Sigmoid colon (tissue), 7 donors: ENCODE results near the gene RARA. TPM values are rescaled to one million over a fixed set of nuclear protein-coding genes. Genes with fewer than 3 reads are reported as not detected.
A peak's percentile ranks its signal among the peaks of the same experiment; 100 is the strongest.

Source experiments
- DNase-seq: peaks from one replicate; pipeline ENCODE4 v3.0.0-alpha.2; 2019
- H3K27ac ChIP-seq, 4 donors: fragments of 200-600 bp; sonication (generic); one replicate each; pipeline ENCODE4 v1.5.1; 2016 to 2019; ENCODE audit warnings: mild to moderate bottlenecking in 1 of 4
- H3K27me3 ChIP-seq, 3 donors: fragments of 200-600 bp; sonication (generic); one replicate each; pipeline ENCODE4 v1.5.1; 2019; ENCODE audit warnings: mild to moderate bottlenecking in 1 of 3
- H3K36me3 ChIP-seq, 4 donors: fragments of 200-600 bp; sonication (generic); one replicate each; pipeline ENCODE4 v1.5.1; 2016 to 2019
- H3K4me1 ChIP-seq, 4 donors: fragments of 200-600 bp; sonication (generic); one replicate each; pipeline ENCODE4 v1.5.1; 2017 to 2019
- H3K4me3 ChIP-seq, 4 donors: fragments of 200-600 bp; sonication (generic); one replicate each; pipeline ENCODE4 v1.5.1; 2017 to 2019; ENCODE audit warnings: mild to moderate bottlenecking in 2 of 4, moderate library complexity in 1 of 4
- H3K9me3 ChIP-seq, 4 donors: fragments of 200-600 bp in 3 of 4; sonication (generic) in 3 of 4; one replicate each; pipeline versions ENCODE4 v1.5.1 to v1.6.1; 2013 to 2019
- EP300 ChIP-seq, 4 donors: sonication (generic); formaldehyde crosslinking; IDR thresholded peaks; one replicate each; pipeline ENCODE4 v1.6.1; 2017; ENCODE audit warnings: antibody characterized with exemption in 4 of 4
- POLR2A ChIP-seq, 2 donors: fragments of 450-650 bp; IDR thresholded peaks; one replicate each; pipeline ENCODE4 v1.6.1; 2016; ENCODE audit warnings: antibody characterized with exemption in 2 of 2, mild to moderate bottlenecking in 2 of 2, moderate library complexity in 2 of 2
- POLR2AphosphoS5 ChIP-seq, 4 donors: sonication (generic); formaldehyde crosslinking; IDR thresholded peaks; one replicate each; pipeline ENCODE4 v1.6.1; 2017; ENCODE audit warnings: antibody characterized with exemption in 4 of 4
- WGBS, 2 donors: extraction: QIAGEN DNeasy Blood & Tissue Kit; methylation state at CpG; one replicate each; pipeline ENCODE4 v1.1.7; 2013; 5-methylcytosine and 5-hydroxymethylcytosine counted together
- intact Hi-C: fragments of 100-400 bp; cut with DNase I; formaldehyde crosslinking; loops from one replicate; pipeline ENCODE4 v1.15.1; 2023
- polyA plus RNA-seq, 3 donors: library from polyadenylated mRNA; stranded (reverse); fragments of 200-250 nt; gene quantifications; one replicate each; pipeline ENCODE4 v1.2.3, GENCODE V29; 2013
- total RNA-seq, 4 donors: library from RNA; depleted of rRNA; stranded (reverse); fragments of >200 nt; gene quantifications; one replicate each; pipeline ENCODE4 v1.1.0, GENCODE V29; 2016
- TF ChIP-seq, protein P1 (sequence below), 4 experiments: fragments of 450-650 bp in 3 of 4; fragments of 200-600 bp in 1 of 4; IDR thresholded peaks; one replicate each; pipeline ENCODE4 v1.5.1; 2016 to 2019; ENCODE audit warnings: antibody characterized with exemption in 4 of 4, mild to moderate bottlenecking in 3 of 4, moderate library complexity in 2 of 4
- donor health status: healthy with polysubstance abuse.
- donor health status: Bipolar disorder and iron deficiency.
- donor health status: healthy.

The RARA gene
- total and polyA plus RNA-seq, 7 donors, result 15.8 to 29.6 (median 26.4) TPM

DNA sequence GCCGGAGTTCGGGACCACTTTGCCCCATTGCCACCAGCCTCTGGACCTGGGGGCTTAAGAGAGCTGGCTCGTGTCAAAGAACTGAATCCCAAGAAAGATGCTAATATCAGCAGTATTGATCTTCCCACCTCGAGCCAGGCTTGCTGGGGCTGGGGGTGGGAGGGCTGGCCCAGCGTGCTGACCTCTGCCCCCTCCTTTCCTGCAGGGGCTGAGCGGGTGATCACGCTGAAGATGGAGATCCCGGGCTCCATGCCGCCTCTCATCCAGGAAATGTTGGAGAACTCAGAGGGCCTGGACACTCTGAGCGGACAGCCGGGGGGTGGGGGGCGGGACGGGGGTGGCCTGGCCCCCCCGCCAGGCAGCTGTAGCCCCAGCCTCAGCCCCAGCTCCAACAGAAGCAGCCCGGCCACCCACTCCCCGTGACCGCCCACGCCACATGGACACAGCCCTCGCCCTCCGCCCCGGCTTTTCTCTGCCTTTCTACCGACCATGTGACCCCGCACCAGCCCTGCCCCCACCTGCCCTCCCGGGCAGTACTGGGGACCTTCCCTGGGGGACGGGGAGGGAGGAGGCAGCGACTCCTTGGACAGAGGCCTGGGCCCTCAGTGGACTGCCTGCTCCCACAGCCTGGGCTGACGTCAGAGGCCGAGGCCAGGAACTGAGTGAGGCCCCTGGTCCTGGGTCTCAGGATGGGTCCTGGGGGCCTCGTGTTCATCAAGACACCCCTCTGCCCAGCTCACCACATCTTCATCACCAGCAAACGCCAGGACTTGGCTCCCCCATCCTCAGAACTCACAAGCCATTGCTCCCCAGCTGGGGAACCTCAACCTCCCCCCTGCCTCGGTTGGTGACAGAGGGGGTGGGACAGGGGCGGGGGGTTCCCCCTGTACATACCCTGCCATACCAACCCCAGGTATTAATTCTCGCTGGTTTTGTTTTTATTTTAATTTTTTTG lies 47.1 kb downstream of the RARA start:
- peaks cover 0 to 56% (median 45%) of the 10 kb centered on the region in 4 donors for H3K4me1 ChIP-seq
- no peaks in the 10 kb centered on the region for H3K9me3 ChIP-seq
- no peaks in the 10 kb centered on the region for H3K27me3 ChIP-seq
- peak; percentile 87 for DNase-seq
- H3K36me3 ChIP-seq, result peaks cover 8 to 46% (median 24%) of the 10 kb centered on the region in 4 donors
- peak overlapping the region; percentile 44 to 64 (median 52) for H3K27ac ChIP-seq
- H3K4me3 ChIP-seq, result no peak overlapping the region
- WGBS, 2 donors, result 80 to 85% methylated on average over 33 of the region's 33 CpGs
- TF ChIP-seq EP300 (IDR thresholded peaks at IDR 0.05) (no peak), POLR2AphosphoS5 (IDR thresholded peaks at IDR 0.05) (peak in 1 of 4 donors; percentile 27)
- intact Hi-C loops, result loop anchor here (1.0 kb wide), 1 partner anchor 53 kb away; no protein-coding TSS in a partner anchor

DNA sequence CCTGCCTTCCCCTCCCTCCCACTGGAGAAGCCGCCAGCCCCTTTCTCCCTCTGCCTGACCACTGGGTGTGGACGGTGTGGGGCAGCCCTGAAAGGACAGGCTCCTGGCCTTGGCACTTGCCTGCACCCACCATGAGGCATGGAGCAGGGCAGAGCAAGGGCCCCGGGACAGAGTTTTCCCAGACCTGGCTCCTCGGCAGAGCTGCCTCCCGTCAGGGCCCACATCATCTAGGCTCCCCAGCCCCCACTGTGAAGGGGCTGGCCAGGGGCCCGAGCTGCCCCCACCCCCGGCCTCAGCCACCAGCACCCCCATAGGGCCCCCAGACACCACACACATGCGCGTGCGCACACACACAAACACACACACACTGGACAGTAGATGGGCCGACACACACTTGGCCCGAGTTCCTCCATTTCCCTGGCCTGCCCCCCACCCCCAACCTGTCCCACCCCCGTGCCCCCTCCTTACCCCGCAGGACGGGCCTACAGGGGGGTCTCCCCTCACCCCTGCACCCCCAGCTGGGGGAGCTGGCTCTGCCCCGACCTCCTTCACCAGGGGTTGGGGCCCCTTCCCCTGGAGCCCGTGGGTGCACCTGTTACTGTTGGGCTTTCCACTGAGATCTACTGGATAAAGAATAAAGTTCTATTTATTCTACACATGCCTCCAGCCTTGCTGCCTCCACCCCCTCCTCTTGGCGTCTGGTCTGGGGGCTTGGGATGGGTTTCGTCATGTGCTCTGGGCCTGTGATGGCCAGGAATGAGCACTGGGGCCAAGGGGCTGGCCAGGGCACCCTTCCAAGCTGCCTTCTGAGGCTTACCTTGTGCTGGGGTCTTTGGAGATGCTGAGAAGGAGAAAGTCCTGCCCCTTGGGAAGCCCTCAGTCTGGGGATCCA lies 48.3 kb downstream of the RARA start:
- no peaks in the 10 kb centered on the region for H3K9me3 ChIP-seq
- peak; percentile 65 for DNase-seq
- intact Hi-C loops, result no loop called here
- H3K4me3 ChIP-seq, result no peak overlapping the region
- H3K27ac ChIP-seq, result peak overlapping the region; percentile 44 to 64 (median 52)
- peaks cover 0 to 47% (median 37%) of the 10 kb centered on the region in 4 donors for H3K4me1 ChIP-seq
- H3K36me3 ChIP-seq, result peaks cover 5 to 36% (median 15%) of the 10 kb centered on the region in 4 donors
- no peaks in the 10 kb centered on the region for H3K27me3 ChIP-seq
- TF ChIP-seq EP300 (IDR thresholded peaks at IDR 0.05) (no peak), POLR2AphosphoS5 (IDR thresholded peaks at IDR 0.05) (peak in 1 of 4 donors; percentile 4)
- WGBS, 2 donors, result 68 to 77% methylated on average over 19 of the region's 19 CpGs

DNA sequence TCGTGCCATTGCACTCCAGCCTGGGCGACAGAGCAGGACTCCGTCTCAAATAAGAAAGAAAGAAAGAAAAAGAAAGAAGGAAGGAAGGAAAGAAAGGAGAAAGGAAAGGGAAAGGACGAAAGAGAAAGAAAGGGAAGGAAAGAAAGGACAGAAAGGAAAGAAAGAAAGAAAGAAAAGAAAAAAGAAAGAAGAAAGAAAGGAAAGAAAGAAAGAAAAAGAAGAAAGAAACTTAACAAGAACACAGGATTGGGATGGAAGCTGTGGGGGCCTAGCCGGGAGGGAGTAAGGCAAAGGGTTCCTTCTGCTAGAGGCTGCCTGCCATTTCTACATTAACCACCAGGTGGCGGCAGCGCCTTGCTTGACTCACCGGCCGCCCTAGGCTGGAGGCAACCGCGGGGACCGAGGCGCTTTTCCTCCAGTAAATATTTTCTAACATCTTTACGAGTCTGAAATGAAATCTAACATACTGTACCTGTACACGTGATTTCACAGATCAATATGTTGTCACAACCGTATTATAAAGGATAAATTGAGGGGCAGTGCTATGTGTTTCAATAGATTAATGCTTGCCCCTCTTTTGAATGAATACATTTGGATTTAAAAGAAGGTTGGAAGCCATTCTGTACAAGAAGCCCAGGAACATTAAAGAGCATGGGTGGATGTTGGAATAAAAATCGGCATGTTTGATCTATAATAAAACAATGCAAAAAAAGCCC lies 49.5 kb downstream of the RARA start:
- Histone ChIP-seq H3K27me3 (peaks cover 0 to 1% (median 0%) of the 10 kb centered on the region in 3 donors), H3K4me1 (peaks cover 0 to 55% (median 43%) of the 10 kb centered on the region in 4 donors), H3K4me3 (peak overlapping the region in 1 of 4 donors; percentile 9), H3K27ac (peak overlapping the region; percentile 11 to 64 (median 52)), H3K36me3 (peaks cover 0 to 26% (median 8%) of the 10 kb centered on the region in 4 donors), H3K9me3 (no peaks in the 10 kb centered on the region)
- intact Hi-C loops, result loop anchor here (1.0 to 2.0 kb wide), 4 partner anchors 58 to 202 kb away; partner anchors contain the start of gene TOP2A
- TF ChIP-seq POLR2AphosphoS5 (IDR thresholded peaks at IDR 0.05), result no peak
- TF ChIP-seq, protein P1, sequence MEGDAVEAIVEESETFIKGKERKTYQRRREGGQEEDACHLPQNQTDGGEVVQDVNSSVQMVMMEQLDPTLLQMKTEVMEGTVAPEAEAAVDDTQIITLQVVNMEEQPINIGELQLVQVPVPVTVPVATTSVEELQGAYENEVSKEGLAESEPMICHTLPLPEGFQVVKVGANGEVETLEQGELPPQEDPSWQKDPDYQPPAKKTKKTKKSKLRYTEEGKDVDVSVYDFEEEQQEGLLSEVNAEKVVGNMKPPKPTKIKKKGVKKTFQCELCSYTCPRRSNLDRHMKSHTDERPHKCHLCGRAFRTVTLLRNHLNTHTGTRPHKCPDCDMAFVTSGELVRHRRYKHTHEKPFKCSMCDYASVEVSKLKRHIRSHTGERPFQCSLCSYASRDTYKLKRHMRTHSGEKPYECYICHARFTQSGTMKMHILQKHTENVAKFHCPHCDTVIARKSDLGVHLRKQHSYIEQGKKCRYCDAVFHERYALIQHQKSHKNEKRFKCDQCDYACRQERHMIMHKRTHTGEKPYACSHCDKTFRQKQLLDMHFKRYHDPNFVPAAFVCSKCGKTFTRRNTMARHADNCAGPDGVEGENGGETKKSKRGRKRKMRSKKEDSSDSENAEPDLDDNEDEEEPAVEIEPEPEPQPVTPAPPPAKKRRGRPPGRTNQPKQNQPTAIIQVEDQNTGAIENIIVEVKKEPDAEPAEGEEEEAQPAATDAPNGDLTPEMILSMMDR (IDR thresholded peaks at IDR 0.05), result peak; percentile 86 to 99 (median 98)
- DNase-seq, result peak; percentile 95
- 11 to 13% methylated on average over 17 of the region's 17 CpGs for WGBS, 2 donors

DNA sequence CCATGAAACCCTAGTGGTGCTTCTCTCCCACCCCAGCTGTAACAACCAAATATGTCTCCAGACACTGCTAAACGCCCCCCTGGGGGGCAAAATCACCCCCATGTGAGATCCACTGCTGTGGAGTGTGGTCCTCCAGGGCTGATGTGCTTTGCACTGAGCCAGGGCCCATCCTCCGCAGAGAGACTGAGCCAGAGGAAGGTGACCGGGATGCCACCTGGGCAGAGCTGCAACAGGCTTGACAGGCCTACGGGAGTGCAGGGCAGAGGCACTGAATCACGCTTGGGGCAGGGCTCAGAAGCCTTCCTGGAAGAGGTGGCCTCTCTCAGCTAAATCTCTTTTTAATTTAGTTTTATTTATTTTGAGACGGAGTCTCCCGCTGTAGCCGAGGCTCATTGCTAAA lies 51.1 kb downstream of the RARA start:
- Histone ChIP-seq H3K36me3 (peaks cover 0 to 14% (median 5%) of the 10 kb centered on the region in 4 donors), H3K9me3 (no peaks in the 10 kb centered on the region), H3K27me3 (peaks cover 0 to 5% (median 0%) of the 10 kb centered on the region in 3 donors), H3K27ac (no peak overlapping the region), H3K4me3 (no peak overlapping the region), H3K4me1 (peaks cover 0 to 55% (median 40%) of the 10 kb centered on the region in 4 donors)
- intact Hi-C loops, result loop anchor here (5.0 kb wide), 1 partner anchor 37 kb away; no protein-coding TSS in a partner anchor
- 83 to 89% methylated on average over 8 of the region's 8 CpGs for WGBS, 2 donors
- DNase-seq, result no peak
- no peak for TF ChIP-seq EP300 (IDR thresholded peaks at IDR 0.05)

DNA sequence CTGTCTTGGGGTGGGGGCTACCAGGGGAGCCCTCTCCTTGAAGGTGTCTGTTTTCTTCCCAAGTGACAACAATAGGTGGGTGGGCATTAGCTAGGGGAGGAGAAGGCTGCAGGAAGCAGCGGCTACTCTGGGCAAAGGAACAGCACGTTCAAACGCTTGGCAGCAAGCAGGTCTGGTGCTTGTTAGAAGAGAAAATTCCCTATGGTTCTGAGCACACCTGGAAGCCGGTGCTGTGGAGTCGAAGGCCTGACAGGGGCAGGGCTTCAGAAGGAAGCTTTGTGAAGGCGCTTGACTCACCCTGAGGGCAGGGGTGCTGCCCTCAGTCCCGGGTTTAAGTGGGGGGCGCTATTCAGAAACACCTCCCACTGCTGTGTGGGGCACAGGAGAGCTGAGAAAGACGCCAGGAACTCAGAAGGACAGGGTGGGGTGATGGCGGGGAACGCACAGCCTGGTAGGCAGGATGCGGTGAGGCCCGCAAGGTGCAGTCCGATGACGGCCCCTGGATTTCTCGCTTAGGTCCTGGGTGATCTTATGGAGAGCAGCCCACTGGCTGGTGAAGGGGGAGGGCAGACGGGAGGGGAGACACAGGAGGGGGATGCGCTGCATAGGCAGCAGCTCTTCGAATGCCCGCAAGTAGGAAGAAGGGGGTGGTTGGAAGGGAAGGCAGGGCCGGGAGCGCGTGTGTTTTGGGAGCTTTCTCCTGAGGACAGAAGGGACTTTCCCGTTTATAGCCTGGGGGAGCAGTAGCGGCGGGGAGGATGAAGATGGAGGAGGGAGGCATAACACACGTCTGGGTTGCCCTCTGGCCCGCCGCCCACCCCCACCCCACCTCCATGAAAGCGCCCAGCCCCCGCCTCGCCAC lies 52.3 kb downstream of the RARA start:
- TF ChIP-seq POLR2AphosphoS5 (IDR thresholded peaks at IDR 0.05) (no peak), POLR2A (IDR thresholded peaks at IDR 0.05) (no peak), EP300 (IDR thresholded peaks at IDR 0.05) (no peak)
- TF ChIP-seq, protein P1 (IDR thresholded peaks at IDR 0.05), result no peak
- H3K4me1 ChIP-seq, result peaks cover 0 to 43% (median 28%) of the 10 kb centered on the region in 4 donors
- H3K4me3 ChIP-seq, result no peak overlapping the region
- H3K27ac ChIP-seq, result no peak overlapping the region
- peak; percentile 53 for DNase-seq
- intact Hi-C loops, result loop anchor here (5.0 kb wide), 1 partner anchor 36 kb away; no protein-coding TSS in a partner anchor
- peaks cover 0 to 2% (median under 1%) of the 10 kb centered on the region in 4 donors for H3K36me3 ChIP-seq
- no peaks in the 10 kb centered on the region for H3K9me3 ChIP-seq
- 66 to 71% methylated on average over 32 of the region's 32 CpGs for WGBS, 2 donors
- H3K27me3 ChIP-seq, result peaks cover 0 to 5% (median 0%) of the 10 kb centered on the region in 3 donors
